Type B pancreatic cell (in vitro differentiated cells): ENCODE data around the gene AMELX. TPM values are rescaled to one million over a fixed set of nuclear protein-coding genes. Genes with fewer than 3 reads are reported as not detected.

Experiments used
- DNase-seq: peaks from one replicate; pipeline ENCODE4 v3.0.0; 2021; ENCODE audit warnings: mixed read lengths; ENCODE audit not compliant: unreplicated experiment; ENCODE audit errors: extremely low spot score
- H3K27ac Mint-ChIP-seq: 2 replicates; pipeline ENCODE4 v1.8.0; 2021; ENCODE audit warnings: mild to moderate bottlenecking, mixed read lengths
- H3K27me3 Mint-ChIP-seq: 2 replicates; pipeline ENCODE4 v1.8.0; 2021; ENCODE audit warnings: mixed read lengths
- H3K36me3 Mint-ChIP-seq: 2 replicates; pipeline ENCODE4 v1.8.0; 2021; ENCODE audit warnings: mixed read lengths
- H3K4me1 Mint-ChIP-seq: one replicate; pipeline ENCODE4 v1.8.0; 2021; ENCODE audit warnings: mixed read lengths; ENCODE audit not compliant: unreplicated experiment
- H3K4me3 Mint-ChIP-seq: 2 replicates; pipeline ENCODE4 v1.8.0; 2021; ENCODE audit warnings: mild to moderate bottlenecking, mixed read lengths
- H3K9me3 Mint-ChIP-seq: 2 replicates; pipeline ENCODE4 v1.8.0; 2021; ENCODE audit warnings: mixed read lengths
- long read RNA-seq: library from polyadenylated mRNA; unstranded; transcript quantifications from one replicate; pipeline ENCODE4 v2.0.0, GENCODE V29; 2020
- total RNA-seq: library from RNA; stranded (reverse); gene quantifications from 2 replicates; pipeline ENCODE4 v1.2.1, GENCODE V29; 2021; ENCODE audit warnings: low replicate concordance
- TF ChIP-seq, protein P1 (sequence below): fragments of 200-600 bp; sonication (generic); conservative IDR thresholded peaks from 2 replicates; pipeline ENCODE4 v1.5.0; 2021; ENCODE audit warnings: antibody characterized with exemption, mild to moderate bottlenecking

The AMELX gene
- total RNA-seq, result not detected in 2 replicates
- long read RNA-seq, result 0 reads

DNA sequence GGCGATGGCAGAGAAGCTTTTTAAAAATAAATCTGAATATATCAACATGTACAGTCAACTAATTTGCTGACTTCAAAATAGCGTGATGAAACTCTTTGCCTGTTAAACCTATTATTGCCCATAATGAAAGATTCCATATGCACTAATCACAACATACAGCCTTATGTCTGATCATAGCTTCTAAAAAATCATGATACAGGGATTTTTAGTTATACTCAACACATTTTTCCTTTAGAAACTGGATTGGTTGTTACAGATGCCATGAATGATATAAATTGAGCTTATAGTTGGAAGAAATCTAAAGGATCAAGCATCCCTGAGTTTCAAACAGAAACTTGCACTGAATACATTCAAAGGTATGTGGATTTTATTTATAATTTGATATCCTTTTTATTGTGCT is at the start of gene AMELX:
TSS of gene AMELX (plus strand) at position 301 of the 400 bp plus-strand sequence. CDS start 1,376 bp downstream, outside the sequence.
- TF ChIP-seq, protein P1, sequence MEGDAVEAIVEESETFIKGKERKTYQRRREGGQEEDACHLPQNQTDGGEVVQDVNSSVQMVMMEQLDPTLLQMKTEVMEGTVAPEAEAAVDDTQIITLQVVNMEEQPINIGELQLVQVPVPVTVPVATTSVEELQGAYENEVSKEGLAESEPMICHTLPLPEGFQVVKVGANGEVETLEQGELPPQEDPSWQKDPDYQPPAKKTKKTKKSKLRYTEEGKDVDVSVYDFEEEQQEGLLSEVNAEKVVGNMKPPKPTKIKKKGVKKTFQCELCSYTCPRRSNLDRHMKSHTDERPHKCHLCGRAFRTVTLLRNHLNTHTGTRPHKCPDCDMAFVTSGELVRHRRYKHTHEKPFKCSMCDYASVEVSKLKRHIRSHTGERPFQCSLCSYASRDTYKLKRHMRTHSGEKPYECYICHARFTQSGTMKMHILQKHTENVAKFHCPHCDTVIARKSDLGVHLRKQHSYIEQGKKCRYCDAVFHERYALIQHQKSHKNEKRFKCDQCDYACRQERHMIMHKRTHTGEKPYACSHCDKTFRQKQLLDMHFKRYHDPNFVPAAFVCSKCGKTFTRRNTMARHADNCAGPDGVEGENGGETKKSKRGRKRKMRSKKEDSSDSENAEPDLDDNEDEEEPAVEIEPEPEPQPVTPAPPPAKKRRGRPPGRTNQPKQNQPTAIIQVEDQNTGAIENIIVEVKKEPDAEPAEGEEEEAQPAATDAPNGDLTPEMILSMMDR, result no peak
- no peaks in the 10 kb centered on the region for H3K27me3 Mint-ChIP-seq
- DNase-seq, result no peak
- H3K9me3 Mint-ChIP-seq, result peaks cover under 1% of the 10 kb centered on the region
- H3K4me3 Mint-ChIP-seq, result no peak within 1 kb of the TSS
- H3K27ac Mint-ChIP-seq, result no peak within 1 kb of the TSS
- no peaks in the 10 kb centered on the region for H3K36me3 Mint-ChIP-seq
- H3K4me1 Mint-ChIP-seq, result no peaks in the 10 kb centered on the region

DNA sequence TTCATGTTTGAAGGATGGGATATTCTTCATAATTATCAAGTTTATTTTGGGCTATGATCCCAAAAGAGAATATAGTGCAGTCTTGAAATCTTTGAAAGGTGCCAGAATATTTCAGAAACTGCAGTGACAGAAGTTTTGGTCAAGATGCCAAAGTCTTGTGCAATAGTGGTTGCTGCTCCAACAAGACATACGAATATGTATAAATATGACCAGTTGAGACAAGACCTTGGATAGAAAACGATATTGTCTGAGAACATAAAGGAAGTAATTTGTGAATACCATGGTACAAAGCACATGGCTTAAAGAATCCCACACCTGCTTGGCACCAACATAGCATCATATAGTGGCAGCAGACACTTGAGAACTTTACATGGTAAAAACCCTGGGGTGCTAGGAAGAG is 48.6 kb upstream of the AMELX start:
- no peak for DNase-seq
- Mint-ChIP-seq H3K4me3 (no peak overlapping the region), H3K9me3 (peaks cover 8% of the 10 kb centered on the region), H3K27ac (no peak overlapping the region), H3K4me1 (no peaks in the 10 kb centered on the region), H3K27me3 (no peaks in the 10 kb centered on the region), H3K36me3 (no peaks in the 10 kb centered on the region)
- TF ChIP-seq, protein P1, result no peak

DNA sequence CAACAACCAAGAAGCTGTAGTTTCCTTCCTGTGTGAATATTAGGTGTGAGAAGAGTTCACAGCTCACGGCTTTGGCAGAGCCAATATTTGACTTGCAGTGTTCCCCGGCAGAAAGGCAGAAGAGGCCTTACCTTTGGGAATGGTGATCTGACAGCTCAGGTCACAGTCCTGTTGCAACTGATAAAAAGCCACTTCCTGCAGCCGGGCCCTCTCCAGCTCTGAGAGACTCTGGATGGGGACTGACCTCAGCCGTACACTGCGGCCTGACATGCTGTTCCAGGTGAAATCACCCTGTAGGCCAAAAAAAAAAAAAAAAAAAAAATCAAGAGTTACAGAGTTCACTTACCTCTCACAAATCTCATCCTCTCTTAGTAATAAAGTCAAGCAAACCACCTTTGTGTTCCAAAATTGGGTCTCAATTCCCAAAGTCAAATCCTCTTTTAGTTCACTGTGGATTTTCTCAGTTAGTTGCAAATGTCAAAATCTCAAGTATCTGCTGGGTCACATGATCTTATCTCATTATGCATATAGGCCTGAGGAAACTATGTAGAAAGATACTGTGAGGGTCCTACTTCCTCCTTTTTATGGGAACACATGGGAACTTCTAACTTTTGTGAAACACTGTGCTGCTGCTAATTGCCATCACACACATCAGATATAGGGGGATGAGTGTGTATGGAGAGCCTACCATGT is 38.6 kb upstream of the AMELX start:
- Mint-ChIP-seq H3K27ac (no peak overlapping the region), H3K4me1 (no peaks in the 10 kb centered on the region), H3K4me3 (no peak overlapping the region), H3K9me3 (peaks cover 3% of the 10 kb centered on the region), H3K27me3 (no peaks in the 10 kb centered on the region), H3K36me3 (peaks cover 3% of the 10 kb centered on the region)
- DNase-seq, result no peak
- TF ChIP-seq, protein P1, result no peak

DNA sequence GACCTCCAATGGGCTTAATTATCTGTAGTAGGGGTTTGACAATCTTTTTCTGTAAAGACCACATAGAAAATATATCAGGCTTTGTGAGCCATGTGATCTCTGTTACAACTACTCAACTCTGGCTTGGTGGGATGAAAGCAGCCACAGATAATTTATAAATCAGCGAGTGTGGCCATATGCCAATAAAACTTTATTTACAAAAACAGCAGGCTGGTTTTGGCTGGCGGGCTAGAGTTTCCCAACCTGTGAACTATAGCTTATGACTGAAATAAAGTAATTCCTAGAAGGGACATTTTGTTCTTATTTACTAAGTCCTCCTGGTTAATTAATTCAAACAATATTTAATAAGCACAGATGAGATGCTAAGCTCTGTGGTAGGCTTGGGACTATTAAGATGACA is 35.9 kb upstream of the AMELX start:
- Mint-ChIP-seq H3K9me3 (peaks cover 3% of the 10 kb centered on the region), H3K36me3 (no peaks in the 10 kb centered on the region), H3K27ac (no peak overlapping the region), H3K27me3 (no peaks in the 10 kb centered on the region), H3K4me3 (no peak overlapping the region), H3K4me1 (no peaks in the 10 kb centered on the region)
- TF ChIP-seq, protein P1, result no peak
- DNase-seq, result no peak

DNA sequence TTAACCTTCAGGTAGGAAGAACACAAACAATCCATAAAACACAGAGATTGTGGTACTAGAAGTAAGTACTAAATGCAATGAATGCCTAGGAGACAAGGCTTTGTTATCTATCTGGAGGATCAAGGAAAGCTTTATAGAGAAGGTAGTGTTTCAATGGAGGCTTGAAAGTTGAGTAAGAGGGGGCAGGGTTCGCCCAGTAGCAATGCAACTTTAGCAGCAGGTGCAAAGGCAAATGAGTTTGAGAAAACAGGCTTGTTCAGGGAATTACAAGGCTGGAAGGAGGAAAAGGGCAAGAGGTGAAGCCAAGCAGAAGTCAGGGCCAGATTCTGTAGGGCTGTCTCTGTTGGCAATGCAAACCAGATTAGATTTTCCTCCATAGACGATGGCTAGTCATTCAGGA is 35.5 kb upstream of the AMELX start:
- Mint-ChIP-seq H3K9me3 (peaks cover 3% of the 10 kb centered on the region), H3K27me3 (no peaks in the 10 kb centered on the region), H3K36me3 (no peaks in the 10 kb centered on the region), H3K4me1 (no peaks in the 10 kb centered on the region), H3K4me3 (no peak overlapping the region), H3K27ac (no peak overlapping the region)
- DNase-seq, result no peak
- TF ChIP-seq, protein P1, result no peak
